Measurements from ENCODE around the gene NAA40.
A peak's percentile ranks its signal among the peaks of the same experiment; 100 is the strongest.

Gene NAA40

DNA sequence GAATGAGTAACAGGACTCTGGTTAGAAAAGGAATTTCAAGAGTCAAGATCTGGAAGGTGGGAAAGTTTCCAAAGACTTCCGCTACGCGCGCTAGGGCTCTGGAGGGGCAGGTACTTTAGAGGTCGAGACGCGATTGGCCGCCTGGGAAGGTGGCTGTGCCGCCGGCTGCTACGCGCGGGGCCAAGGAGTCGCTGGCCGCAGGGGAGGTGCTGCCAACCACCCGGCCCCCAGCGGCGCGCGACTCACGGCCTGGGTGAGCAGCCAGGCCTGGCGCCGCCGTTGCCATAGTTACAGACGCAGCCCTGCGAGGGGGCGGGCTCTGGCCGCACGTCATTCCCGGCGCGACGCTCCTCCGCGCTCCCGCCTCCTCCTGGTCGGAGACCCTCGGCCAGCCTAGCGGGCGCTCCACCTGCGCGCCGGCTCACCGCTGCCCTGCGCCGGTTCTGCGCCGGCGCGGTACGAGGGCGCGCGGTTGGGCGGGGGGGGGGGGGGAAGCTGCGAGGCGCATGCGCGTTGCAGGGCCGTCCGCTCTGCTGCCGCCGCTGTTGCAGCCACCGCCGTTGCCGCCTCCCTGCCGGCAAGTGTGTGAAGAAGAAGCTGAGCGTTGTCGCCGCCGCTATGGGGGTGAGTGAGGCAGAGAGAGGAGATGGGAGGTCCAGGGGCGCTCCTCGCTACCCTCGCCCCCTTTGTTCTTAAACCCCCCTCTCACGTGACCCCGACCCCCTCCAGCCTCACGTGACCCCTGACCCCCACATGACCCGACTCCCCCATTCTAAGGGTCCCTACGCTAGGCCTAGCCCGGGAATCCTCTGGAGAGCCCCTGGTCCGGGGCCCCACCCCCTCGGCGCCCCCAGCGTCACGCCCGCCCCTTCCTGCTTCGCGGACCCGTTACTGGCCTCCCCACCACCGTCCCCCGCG is at the start of gene NAA40:
Gene NAA40, plus strand, starts transcription at position 524 of the 918 bp plus-strand sequence. Its CDS starts 95 bp downstream, at position 619.
- peak; percentile 73 to 83 for DNase-seq (ENCODE audit: low read depth in 2 of 2)

DNA sequence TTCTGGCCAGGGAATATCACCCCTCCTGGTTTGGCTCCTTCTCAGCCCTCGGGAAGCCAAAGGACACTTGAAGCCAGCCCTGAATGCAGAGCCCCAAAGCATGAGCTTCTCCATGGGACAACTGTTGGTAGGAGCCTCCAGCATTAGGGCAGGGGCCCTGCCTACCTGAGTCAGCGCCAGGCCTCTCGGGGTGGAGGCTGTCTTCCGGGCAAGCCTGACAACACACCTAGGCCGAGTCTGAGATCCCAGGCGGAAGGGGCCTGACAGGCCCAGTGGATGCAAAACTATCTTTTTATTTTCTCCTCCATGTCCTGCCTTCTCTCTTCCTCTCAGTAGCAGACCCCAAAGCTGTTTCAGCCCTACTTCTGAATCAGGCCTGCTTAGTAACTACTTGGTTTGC is 49.5 kb upstream of the NAA40 start:
- DNase-seq (ENCODE audit: low read depth in 2 of 2): no peak

DNA sequence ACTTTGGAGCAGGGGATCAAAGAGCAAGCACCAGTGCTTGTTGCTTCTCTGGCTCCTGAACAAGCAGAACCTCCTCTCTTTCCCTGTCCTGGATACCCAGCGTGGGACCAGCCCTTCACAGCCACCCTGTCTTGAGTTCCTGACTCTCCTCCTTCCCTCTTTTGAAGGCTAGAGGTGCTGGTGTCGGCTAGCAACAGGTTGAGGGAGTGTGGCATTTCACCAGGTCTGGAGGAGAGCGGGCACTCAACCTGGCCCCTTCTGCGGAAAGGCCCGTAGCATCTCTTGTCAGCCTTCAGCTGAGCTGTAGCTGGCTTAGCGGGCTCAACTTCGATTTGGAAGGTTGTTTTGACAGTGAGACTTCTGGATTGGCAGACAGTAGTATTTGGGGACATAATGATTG is 48.4 kb upstream of the NAA40 start:
- DNase-seq (ENCODE audit: low read depth in 2 of 2): no peak

DNA sequence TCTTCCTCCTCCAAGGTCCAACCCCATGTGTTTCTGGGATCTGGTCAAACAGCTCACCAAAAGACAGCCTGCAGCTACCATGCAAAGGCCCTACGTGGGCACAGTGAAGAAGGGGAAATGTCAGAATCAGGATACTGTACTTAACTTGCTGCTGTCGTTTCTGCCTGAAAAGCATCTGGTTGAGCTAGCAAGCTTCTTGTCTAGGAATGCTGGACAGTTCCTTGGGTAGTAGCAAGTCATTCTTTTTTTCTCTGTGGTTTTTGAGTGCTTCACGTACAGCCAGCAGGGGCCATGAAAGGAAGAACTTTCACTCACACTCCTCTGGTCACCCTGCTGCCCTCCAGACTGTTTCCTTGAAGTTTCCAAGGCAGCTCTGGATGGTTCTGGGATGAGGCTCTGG is 46.6 kb upstream of the NAA40 start:
- DNase-seq (ENCODE audit: low read depth in 2 of 2): no peak

DNA sequence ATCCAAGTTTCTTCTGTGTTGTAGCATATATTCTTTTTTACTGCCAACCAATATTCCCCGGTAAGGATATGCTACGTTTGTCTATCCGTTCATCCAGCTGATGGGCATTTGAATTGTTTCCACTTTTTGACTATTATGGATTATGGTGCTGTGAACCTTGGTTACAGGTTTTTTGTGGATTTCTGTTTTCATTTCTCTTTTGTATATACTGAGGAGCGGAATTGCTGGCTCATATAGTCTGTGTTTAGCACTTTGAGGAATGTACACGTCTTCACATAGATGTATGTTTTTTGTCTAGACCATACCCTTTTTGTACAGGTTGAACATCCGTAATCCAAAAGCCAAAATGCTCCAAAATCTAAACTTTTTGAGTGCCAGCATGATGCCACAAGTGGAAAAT is 45.4 kb upstream of the NAA40 start:
- DNase-seq (ENCODE audit: low read depth in 2 of 2): no peak

DNA sequence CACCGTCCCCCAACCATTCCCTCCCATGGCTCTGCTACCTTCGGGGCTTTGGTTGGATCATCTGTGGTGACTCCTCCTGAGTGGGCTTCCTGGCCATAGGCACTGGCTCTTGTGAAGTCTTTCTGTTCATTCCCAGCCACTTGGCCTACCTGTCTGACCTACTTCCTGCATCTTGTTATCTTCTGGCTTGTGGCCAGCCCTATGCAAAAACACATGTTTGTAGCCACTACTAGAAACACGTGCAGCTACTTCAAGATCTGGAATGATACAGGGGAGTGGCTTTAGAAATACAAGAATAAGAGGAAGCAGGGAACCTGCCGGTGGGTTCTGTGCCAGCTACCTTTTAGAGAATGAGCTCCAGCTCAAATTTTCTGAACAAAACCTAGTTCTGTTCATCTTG is 42.7 kb upstream of the NAA40 start:
- DNase-seq (ENCODE audit: low read depth in 2 of 2): no peak

DNA sequence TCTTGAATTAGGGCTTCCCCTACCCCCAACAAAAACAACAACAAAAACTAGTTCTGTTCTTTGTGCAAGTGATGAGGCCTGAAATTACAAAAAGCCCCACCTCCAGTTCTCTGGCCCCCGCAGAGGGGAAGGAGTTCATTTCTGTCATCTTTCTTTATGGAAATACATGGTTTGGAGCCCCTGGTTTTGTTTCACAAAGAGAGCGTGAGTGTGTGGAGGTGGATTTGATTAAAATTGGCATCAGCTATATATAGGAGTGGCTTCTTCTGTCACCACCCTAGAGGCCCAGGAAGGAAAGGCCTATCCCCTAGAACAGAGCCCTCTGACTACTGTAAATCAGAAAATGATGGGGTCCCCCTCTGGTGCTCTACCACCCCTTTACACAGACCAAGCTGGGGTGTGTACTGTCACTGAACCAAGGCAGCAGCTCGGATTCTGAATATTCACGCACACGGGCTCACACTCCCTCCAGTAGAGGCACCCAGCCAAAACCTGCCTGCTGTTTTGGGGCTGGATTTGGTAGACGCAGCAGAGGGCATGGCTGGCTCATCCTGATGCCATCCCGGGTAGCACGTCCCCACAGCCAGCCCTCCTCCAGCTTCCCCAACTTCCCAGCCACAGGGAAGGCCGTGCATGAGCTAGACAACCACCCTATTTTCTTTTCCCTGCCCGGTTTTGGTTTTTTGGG is 41.2 kb upstream of the NAA40 start:
- no peak for DNase-seq (ENCODE audit: low read depth in 2 of 2)

DNA sequence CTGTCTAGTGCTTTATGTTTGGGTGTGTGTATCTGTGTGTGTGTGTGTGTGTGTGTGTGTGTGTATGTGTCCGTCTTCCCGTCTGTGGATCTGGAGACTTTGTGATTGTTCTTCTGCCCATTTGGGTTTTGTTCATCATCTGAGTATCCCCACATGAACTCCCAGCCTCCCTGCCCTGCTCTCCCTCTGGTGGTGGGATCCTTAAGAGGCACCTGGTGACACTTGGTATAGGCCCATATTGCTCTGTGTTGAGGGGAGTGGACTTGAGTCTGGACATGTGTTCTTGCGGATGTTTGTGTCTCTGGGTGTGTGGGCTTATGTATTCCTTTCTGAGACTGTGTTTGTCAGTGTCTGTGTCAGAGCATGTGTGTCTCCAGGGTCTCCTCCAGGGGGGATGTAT is 37.1 kb upstream of the NAA40 start:
- no peak for DNase-seq (ENCODE audit: low read depth in 2 of 2)

DNA sequence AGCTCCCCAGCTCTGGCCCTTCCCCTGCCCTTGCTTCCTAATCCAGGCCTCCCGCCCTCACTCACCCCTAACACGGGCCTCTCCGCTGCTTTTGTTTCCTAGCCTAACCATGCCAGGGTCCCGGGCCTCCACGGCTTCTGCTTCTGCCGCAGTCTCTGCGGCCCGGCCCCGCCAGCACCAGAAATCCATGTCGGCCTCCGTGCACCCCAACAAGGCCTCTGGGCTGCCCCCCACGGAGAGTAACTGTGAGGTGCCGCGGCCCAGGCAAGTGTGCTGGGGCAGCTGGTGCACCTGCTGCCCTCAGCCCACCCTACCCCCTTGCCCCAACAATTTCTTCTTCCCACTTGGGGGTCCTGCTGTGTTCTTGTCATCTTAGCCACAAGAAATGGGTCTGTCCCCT is 34.9 kb upstream of the NAA40 start:
- DNase-seq (ENCODE audit: low read depth in 2 of 2): no peak

DNA sequence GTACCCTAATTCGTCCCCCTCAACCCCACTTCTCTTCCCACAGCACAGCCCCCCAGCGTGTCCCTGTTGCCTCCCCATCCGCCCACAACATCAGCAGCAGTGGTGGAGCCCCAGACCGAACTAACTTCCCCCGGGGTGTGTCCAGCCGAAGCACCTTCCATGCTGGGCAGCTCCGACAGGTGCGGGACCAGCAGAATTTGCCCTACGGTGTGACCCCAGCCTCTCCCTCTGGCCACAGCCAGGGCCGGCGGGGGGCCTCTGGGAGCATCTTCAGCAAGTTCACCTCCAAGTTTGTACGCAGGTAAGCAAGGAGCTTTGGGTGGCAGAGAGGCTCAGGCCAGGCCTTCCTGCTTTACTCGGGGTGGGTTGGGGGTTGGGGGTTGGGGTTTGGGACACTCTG is 34.1 kb upstream of the NAA40 start:
- DNase-seq (ENCODE audit: low read depth in 2 of 2): no peak

DNA sequence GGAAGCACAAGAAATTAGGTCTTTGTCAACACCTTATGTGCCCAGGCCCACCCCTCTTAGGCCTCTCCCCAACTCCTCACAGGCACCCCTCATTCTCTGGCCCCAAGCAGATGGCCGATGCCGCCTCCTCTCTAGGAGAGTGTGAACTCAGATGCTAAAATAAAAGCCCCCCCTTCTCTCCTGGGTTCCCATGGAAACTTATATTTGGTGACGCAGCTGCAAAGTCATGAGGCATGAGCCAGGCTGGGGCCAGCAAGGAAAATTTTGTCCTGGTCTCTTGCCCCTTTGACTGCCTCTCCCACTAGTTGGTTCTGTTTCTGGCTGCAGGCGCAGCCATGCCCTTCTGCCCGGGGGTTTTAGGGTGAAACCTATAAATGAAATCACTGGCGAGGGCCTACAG is 33.6 kb upstream of the NAA40 start:
- DNase-seq (ENCODE audit: low read depth in 2 of 2): no peak

DNA sequence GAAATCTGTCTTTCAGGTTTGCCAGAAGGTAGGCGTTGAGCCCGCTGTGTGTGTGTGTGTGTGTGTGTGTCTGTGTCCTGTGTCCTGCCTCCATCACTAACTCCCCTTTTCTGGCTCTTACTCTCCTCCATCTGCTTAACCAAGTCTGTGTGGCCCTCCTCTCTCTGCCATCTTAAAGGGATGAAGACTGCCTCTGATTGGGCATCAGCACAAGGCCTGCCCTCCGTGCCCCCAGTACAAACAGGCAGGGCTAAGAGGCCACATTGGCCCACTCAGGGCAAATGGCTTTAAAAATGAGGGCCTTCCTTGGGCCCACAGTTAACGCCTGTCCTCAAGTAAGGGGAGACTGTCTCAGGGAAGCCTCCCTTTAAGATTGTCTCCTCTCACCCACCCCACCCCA is 32.7 kb upstream of the NAA40 start:
- no peak for DNase-seq (ENCODE audit: low read depth in 2 of 2)

DNA sequence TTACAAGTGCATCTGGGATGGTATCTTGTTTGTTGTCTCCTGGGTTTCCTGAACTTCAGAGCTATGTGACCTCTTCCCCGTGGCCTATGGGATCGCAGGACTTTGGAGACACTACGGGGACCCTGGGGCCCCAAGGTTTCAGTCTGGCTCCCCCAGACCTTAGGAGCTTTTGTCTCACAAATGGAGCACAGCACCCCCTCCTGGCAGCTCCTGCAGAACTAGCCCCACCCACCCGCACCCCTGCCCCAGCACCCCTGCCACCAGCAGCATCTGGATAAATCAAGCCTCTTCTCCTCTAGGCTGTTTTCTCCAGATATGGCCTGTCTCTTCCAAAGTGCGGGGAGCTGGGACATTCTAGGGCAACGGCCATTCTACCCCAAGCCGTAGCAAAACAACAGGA is 32.2 kb upstream of the NAA40 start:
- DNase-seq (ENCODE audit: low read depth in 2 of 2): peak; percentile 26 to 32

DNA sequence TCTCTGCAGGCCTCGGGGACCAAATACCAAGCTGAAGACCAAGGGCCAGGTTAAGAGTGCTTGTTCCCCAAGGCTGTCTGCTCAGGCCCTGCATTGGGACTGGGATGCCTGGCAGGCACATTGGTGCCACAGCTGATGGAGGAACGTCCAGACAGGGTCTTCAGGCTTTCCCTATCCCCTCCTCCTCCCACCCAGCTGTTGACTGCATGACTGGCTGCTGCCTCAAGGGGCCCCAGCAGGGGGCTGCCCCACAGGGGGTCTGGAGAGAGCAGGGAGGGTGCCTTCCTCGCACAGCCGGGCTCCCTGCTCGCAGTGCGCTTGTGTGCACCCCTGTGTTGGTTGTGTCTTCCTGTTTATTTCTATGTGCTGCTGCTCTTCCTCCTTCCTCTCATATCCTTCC is 31.7 kb upstream of the NAA40 start:
- DNase-seq (ENCODE audit: low read depth in 2 of 2): no peak

DNA sequence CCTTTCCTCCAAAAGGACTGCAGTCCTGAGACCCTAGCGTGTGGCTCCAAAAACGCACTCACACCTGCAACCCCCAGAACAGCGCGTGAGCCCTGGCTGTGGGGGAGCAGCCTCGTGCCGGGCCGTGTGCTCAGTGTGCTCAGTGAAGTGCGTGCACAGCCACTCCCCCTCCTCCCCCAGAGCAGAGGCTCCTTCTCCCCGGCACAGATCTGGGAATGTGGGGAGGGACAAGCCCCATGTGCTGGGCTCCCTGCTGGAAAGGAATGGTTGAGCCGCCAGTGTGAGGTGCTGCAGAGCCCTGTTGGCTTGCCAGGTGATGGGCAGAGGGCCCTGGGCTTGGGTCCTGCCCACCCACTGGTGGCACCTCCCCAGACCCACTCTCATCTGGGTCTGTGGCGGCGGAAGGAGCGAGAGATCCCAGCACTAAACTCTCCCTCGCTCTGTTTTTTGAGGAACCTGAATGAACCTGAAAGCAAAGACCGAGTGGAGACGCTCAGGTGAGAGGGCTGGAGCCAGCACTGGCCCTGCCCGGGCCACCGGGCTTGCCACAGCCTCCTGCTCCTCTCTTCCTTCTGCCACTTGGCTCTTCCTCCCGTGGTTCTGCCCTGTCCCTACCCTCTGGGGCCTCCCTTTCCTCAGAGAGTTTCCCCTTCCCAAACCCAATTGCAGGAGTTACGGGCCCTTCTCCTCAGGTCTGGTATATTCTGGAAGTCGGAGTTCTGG is 30.8 kb upstream of the NAA40 start:
- DNase-seq (ENCODE audit: low read depth in 2 of 2): no peak

DNA sequence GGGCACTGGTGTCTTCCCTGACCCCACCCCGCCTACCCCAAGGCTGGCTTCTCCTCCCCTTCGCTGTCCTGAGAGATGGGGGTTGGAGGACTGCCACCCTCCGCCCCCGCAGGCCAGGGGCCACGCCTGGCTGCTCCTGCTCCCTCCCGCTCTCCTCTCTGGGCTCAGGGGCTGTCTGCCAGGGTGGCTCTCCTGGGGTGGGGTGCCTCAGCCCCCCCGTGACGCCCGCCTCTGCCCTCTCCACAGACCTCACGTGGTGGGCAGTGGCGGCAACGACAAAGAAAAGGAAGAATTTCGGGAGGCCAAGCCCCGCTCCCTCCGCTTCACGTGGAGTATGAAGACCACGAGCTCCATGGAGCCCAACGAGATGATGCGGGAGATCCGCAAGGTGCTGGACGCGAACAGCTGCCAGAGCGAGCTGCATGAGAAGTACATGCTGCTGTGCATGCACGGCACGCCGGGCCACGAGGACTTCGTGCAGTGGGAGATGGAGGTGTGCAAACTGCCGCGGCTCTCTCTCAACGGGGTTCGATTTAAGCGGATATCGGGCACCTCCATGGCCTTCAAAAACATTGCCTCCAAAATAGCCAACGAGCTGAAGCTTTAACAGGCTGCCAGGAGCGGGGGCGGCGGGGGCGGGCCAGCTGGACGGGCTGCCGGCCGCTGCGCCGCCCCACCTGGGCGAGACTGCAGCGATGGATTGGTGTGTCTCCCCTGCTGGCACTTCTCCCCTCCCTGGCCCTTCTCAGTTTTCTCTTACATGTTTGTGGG is 30.0 kb upstream of the NAA40 start:
- no peak for DNase-seq (ENCODE audit: low read depth in 2 of 2)

DNA sequence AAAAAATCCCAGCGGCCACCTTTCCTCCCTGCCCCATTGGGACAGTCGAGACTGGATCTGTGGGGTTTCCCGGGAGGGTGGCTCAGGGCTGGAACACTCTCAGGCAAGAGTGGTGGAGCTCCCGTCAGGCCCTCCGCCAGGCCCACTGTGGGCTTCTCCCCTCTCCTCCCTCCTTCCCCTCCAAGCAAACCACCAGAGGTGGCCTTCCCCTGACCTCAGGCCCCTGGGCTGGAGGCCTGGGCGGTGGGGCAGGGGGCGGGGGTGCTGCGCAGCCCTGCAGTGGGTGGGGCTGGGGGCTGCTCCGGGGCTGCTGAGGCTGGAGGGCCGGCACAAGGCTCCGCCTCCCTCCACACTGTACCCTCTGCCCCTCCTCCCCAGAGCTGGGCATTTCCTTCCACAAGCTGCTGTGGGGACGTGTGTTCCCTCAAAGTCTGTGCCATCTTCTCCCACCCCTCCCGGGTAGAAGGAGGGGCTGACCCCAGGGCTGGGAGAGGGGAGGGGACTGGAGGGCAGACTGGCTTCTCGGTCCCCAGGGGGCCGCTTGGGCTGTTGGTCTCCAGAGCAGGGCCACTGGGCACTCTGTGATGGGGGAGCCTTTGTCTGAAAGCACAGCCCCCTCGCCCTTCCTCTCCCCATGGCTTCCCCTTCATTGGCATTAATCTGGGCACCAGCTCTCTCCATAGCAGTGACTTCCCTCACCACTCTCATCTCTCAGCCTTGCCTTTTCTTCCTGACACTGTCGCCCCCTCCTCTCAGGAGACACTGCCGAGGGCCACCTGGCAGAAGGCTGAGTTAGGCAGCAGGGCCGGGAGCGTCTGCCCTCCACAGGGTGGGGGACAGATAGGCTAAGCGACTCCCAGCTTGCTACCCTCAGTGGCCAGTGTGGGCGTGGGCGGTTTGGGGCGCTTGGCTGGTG is 29.0 kb upstream of the NAA40 start:
- DNase-seq (ENCODE audit: low read depth in 2 of 2): no peak

DNA sequence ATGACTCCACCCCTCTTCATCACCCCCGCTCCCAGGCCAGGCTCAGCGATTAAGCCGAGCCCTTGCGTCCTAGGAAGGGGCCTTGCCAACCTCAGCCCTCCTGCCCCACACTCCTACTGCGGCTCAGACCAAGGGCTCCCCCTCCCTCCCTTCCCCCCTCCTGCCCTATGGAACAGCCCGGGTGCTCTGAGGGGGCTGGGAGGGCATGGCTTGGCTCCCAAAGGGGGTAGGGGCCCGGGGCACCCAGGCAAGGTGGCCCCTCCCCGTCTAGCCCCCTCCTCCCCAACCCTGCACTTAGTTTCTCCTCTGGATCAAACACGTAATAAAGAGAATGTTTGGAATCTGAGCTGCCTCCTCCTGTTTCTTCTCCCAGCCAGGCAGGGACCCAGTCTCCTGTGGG is 28.1 kb upstream of the NAA40 start:
- DNase-seq (ENCODE audit: low read depth in 2 of 2): no peak

DNA sequence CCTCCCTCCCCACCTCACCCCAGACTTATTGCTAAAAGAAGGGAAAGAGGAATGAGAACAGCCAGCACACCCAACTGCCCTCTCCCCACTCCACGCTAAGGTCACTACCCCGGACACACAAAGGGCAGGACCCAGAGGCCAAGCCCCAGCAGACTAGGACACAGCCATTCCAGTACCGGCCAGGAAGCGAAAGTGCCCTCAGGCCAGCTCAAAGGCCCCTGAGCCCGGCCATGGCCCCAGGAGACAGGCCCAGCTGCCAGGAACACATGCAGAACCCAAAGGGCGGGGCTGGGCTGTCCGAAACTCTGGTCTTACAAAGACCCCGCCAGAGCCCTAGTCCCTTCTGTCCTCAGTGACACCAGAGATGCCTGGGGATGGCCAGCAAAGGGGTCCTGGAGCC is 27.4 kb upstream of the NAA40 start:
- no peak for DNase-seq (ENCODE audit: low read depth in 2 of 2)

DNA sequence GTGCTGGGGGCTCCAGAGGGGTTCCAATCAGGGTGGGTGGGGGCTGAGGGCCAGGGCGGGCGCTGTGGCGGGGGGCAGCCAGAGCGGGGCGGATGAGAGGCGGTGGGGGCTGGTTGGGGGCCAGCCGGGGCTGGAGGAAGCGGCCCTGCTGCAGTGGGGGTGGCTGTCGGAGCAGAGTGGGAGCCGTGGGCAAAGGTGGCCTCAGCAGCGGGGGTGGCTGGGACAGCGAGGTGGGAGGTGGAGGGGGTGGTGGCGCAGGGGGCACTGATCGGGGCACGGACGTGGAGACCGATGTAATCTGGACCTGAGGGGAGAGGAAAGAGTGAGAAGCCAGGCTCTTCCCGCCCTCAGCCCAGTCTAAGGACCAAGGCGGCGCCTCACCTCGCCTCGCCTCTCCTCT is 26.9 kb upstream of the NAA40 start:
- DNase-seq (ENCODE audit: low read depth in 2 of 2): no peak

DNA sequence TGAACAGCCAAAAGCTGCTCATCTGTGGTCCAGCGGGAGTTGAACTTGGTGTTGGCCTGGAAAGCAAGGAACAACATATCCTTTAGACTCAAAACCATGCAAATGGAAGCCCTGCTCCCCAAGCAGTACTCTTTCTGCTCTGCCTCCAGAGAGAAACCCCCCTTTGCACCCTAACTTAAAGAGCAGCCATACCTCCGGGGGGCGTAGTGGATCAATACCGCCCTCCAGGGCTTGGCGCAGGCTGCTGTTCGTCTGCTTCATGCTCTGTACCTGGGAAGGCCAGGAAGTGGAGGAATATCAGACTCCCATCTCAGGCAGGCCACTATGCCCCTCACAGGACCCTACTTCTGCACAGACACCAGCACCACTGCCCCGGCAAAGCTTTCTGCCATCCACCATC is 26.1 kb upstream of the NAA40 start:
- DNase-seq (ENCODE audit: low read depth in 2 of 2): no peak
